ENCODE results near the gene GLIPR2.
A peak's percentile ranks its signal among the peaks of the same experiment; 100 is the strongest.
"Not testable (repeated sequence)": the region's sequence is repeated elsewhere in the genome, so short reads cannot be mapped to it uniquely, and the experiment has no call there.

The GLIPR2 gene

DNA sequence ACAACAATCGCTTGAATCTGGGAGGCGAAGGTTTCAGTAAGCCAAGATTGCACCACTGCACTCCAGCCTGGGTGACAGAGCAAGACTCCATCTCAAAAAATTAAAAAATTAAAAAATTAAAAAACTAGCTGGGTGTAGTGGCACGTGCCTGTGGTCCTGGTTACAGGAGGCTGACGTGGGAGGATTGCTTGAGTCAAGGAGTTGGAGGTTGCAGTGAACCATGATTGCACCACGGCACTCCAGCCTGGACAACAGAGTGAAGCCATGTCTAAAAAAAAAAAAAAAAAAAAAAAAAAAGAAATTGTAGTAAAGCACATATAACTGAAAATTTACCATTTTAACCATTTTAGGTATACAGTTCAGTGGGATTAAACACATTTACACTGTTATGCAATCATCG, 19.6 kb downstream of the GLIPR2 start:
- in situ Hi-C loops (cut with MboI; ENCODE audit: low sequenced_read_pairs): no loop called here
- H3K4me1 ChIP-seq: no peaks in the 10 kb centered on the region
- no peak for DNase-seq (ENCODE audit: low spot score in 2 of 2)
- no peaks in the 10 kb centered on the region for H3K36me3 ChIP-seq (replicated peaks)
- peaks cover 6% of the 10 kb centered on the region for H3K9me3 ChIP-seq
- H3K4me3 ChIP-seq: no peak overlapping the region
- H3K27me3 ChIP-seq (ENCODE audit: low read depth): no peaks in the 10 kb centered on the region

DNA sequence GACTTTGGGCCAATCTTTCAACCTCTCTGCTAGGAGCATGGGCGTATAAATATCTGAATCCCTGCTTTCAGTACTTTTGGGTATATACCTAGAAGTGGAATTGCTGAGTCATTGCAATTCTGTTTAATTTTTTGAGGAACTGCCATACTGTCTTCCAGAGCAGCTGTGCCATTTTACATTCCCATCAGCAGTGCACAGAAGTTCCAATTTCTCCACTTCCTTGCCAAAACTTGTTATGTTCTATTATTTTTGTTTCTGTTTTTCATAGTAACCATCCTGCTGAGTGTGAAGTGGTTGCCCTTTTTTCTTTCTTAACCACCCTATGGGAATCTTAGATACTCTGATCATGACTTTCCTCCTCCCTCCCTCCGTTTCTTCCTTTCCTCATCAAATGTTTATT, 21.6 kb downstream of the GLIPR2 start:
- H3K36me3 ChIP-seq (replicated peaks): no peaks in the 10 kb centered on the region
- in situ Hi-C loops (cut with MboI; ENCODE audit: low sequenced_read_pairs): no loop called here
- H3K4me3 ChIP-seq: no peak overlapping the region
- H3K27me3 ChIP-seq (ENCODE audit: low read depth): no peaks in the 10 kb centered on the region
- H3K4me1 ChIP-seq: no peaks in the 10 kb centered on the region
- peaks cover 6% of the 10 kb centered on the region for H3K9me3 ChIP-seq
- DNase-seq (ENCODE audit: low spot score in 2 of 2): no peak

DNA sequence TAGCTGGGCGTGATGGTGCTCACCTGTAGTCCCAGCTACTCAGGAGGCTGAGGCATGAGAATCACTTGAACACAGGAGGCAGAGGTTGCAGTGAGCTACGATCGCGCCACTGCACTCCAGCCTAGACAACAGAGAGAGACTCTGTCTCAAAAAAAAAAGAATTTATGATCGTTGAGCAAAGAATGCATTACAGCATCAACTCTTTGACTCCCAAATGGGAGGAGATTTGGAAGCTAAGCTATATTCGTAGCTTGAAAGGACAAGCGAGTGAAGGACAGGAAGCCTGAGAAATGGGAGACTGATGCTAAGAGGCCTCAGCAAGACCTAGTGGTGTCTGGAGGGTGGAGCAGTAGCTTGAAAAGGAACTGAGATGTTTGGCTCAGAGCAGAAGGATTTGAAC, 22.4 kb downstream of the GLIPR2 start:
- in situ Hi-C loops (cut with MboI; ENCODE audit: low sequenced_read_pairs): no loop called here
- DNase-seq (ENCODE audit: low spot score in 2 of 2): no peak
- Histone ChIP-seq H3K36me3 (replicated peaks) (no peaks in the 10 kb centered on the region), H3K4me1 (no peaks in the 10 kb centered on the region), H3K27me3 (ENCODE audit: low read depth) (no peaks in the 10 kb centered on the region), H3K9me3 (peaks cover 6% of the 10 kb centered on the region), H3K4me3 (no peak overlapping the region)

DNA sequence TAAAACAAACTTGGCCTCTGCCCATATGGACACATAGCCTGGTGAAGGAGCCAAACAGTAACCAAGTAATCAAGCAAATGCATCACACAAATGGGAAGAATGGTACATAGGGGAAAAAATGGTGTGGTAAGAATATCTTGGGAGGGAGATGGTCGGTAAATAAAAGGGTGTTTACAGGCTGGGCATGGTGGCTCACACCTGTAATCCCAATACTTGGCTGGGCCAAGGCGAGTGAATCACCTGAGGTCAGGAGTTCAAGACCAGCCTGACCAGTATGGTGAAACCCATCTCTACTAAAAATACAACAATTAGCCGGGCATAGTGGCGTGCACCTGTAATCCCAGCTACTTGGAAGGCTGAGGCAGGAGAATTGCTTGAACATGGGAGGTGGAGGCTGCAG, 23.0 kb downstream of the GLIPR2 start:
- H3K9me3 ChIP-seq; in situ Hi-C loops (cut with MboI; ENCODE audit: low sequenced_read_pairs); H3K36me3 ChIP-seq (replicated peaks); H3K4me3 ChIP-seq; DNase-seq (ENCODE audit: low spot score in 2 of 2); H3K4me1 ChIP-seq; H3K27me3 ChIP-seq (ENCODE audit: low read depth): not testable (repeated sequence)

DNA sequence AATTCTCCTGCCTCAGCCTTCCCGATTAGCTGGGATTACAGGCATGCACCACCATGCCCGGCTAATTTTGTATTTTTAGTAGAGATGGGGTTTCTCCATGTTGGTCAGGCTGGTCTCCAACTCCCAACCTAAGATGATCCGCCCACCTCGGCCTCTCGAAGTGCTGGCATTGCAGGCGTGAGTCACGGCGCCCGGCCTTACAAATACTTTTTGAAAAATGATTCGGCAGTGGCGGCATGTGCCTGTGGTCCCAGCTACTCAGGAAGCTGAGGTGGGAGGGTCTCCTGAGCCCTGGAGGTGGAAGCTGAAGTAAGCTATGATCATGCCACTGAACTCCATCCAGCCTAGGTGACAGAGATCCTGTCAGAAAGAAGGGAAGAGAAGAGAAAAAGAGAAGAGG, 23.6 kb downstream of the GLIPR2 start:
- in situ Hi-C loops (cut with MboI; ENCODE audit: low sequenced_read_pairs); H3K4me1 ChIP-seq: not testable (repeated sequence)

DNA sequence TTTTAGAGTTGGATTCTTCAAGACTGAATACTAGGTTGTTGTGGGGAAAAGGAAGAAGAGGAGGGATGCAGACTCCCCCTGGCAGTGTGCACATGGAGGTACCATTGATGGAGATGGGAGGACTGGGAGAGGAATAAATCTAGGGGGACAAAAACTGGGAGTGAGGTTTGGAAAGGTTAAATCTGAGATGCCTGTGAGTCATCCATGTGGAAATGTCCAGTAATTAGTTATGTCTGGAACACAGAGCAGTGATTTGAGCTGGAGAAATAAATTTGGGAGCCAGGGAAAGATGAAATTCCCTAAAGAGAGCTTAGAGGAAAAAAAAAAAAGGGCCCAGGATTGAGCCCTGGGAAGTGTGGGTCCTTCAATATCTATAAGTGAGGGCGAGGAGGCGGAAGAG, 24.7 kb downstream of the GLIPR2 start:
- in situ Hi-C loops (cut with MboI; ENCODE audit: low sequenced_read_pairs): no loop called here
- DNase-seq (ENCODE audit: low spot score in 2 of 2): no peak
- Histone ChIP-seq H3K4me1 (no peaks in the 10 kb centered on the region), H3K27me3 (ENCODE audit: low read depth) (no peaks in the 10 kb centered on the region), H3K9me3 (peaks cover 6% of the 10 kb centered on the region), H3K4me3 (no peak overlapping the region), H3K36me3 (replicated peaks) (no peaks in the 10 kb centered on the region)

More for the DNA sequence above, 23.6 kb downstream of the GLIPR2 start:
- not testable (repeated sequence) for H3K9me3 ChIP-seq; DNase-seq (ENCODE audit: low spot score in 2 of 2); H3K36me3 ChIP-seq (replicated peaks); H3K27me3 ChIP-seq (ENCODE audit: low read depth); H3K4me3 ChIP-seq

DNA sequence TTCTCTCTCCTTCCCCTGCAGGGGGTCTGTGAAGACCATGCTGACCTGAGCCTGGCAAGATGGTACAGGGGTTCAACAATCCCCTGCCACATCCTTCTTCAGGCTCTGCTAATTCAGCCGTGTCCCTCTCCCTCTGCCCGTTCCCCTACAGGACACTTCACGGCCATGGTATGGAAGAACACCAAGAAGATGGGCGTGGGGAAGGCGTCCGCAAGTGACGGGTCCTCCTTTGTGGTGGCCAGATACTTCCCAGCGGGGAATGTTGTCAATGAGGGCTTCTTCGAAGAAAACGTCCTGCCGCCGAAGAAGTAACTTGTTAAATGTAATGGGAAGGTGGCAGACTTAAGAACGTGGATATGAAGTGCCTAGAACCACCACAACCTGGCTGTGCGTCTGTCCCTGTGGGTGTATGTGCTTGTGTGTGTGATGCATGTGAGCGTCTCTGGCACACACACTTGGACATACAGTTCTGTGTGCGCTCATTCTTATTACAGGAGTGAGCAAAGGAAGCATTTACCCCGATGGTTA, 25.7 kb downstream of the GLIPR2 start:
- Histone ChIP-seq H3K36me3 (replicated peaks) (no peaks in the 10 kb centered on the region), H3K4me3 (no peak overlapping the region), H3K9me3 (no peaks in the 10 kb centered on the region), H3K4me1 (no peaks in the 10 kb centered on the region), H3K27me3 (ENCODE audit: low read depth) (no peaks in the 10 kb centered on the region)
- in situ Hi-C loops (cut with MboI; ENCODE audit: low sequenced_read_pairs): no loop called here
- DNase-seq (ENCODE audit: low spot score in 2 of 2): no peak

DNA sequence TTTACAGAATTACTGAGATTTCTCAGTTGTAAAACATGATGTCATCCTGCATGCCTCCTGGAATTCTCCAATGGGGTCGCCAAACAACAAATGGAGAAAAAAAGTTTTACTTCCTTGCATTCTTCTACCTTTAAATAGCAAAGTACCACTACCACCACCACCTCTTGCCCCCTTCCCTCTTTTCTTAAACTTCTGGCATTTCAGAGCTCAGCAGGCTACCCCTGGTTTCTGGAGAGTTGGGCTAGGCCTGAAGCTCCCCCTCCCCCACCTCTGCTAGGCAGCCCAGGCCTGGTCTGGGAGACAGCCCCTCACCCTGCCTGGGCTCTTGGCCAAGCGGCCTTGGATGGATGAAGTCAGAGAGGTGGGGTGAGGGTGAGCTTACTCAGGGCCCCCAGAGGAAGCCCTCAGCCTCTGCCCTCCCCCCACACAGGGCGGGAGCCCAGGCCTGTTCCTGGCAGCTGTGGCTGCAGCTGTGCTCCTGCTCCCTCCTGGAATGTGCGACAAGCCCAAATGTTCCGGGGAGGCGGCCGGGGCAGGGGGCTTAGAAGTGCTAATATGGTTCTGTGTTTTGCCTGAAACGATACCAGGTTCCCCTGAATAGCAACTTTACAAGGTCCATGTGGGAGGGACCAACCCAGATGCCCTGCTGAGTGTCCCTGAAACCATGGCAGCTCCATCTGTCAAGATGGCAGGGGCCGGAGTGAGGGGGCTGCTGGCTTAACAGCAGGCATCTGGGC, 26.7 kb downstream of the GLIPR2 start:
- no peak overlapping the region for H3K4me3 ChIP-seq
- peak in 1 of 2 experiments; percentile 43 for DNase-seq (ENCODE audit: low spot score in 2 of 2)
- H3K4me1 ChIP-seq: no peaks in the 10 kb centered on the region
- in situ Hi-C loops (cut with MboI; ENCODE audit: low sequenced_read_pairs): no loop called here
- no peaks in the 10 kb centered on the region for H3K9me3 ChIP-seq
- H3K36me3 ChIP-seq (replicated peaks): no peaks in the 10 kb centered on the region
- H3K27me3 ChIP-seq (ENCODE audit: low read depth): no peaks in the 10 kb centered on the region

DNA sequence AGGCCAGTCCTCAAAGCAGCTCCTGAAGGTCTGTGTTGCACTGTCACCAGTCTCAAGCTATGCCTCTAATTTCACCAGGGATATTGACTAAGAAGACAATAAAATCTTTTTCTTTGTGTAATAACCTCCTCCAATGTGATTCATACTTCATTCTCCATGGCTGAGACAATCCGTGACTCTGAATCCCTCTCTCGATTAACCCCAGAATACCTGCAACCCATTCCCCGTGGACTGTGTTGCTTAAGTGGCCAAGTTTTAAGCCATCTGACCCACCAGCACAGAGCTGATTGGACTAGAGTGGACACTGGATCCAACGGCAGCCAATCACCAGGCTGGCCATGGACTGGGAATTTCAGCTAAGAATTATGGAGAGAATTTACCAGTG, 27.2 kb downstream of the GLIPR2 start:
- no peaks in the 10 kb centered on the region for H3K9me3 ChIP-seq
- in situ Hi-C loops (cut with MboI; ENCODE audit: low sequenced_read_pairs): no loop called here
- no peaks in the 10 kb centered on the region for H3K4me1 ChIP-seq
- H3K36me3 ChIP-seq (replicated peaks): no peaks in the 10 kb centered on the region
- no peak overlapping the region for H3K4me3 ChIP-seq
- H3K27me3 ChIP-seq (ENCODE audit: low read depth): no peaks in the 10 kb centered on the region
- DNase-seq (ENCODE audit: low spot score in 2 of 2): no peak

DNA sequence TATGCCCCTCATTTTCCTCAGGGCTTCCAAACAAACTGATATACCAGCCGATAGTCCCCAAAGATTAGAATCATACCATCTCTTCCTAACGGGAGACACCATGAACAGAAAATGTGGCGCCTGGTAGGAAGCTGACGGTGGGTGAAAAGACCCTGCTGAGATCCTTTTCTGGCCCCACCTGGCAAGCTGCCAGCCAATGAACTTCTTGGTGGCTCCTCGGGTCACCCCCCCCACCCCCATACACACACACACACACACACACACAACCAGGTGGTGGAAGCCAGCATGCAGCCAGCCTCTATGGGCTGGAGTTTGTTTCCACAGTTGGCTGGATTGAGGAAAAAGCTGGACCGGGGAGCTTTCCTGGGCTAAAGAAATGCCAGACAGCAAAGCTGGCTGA, 27.8 kb downstream of the GLIPR2 start:
- Histone ChIP-seq H3K9me3 (no peaks in the 10 kb centered on the region), H3K36me3 (replicated peaks) (no peaks in the 10 kb centered on the region), H3K4me3 (no peak overlapping the region), H3K27me3 (ENCODE audit: low read depth) (no peaks in the 10 kb centered on the region), H3K4me1 (no peaks in the 10 kb centered on the region)
- DNase-seq (ENCODE audit: low spot score in 2 of 2): no peak
- in situ Hi-C loops (cut with MboI; ENCODE audit: low sequenced_read_pairs): no loop called here

DNA sequence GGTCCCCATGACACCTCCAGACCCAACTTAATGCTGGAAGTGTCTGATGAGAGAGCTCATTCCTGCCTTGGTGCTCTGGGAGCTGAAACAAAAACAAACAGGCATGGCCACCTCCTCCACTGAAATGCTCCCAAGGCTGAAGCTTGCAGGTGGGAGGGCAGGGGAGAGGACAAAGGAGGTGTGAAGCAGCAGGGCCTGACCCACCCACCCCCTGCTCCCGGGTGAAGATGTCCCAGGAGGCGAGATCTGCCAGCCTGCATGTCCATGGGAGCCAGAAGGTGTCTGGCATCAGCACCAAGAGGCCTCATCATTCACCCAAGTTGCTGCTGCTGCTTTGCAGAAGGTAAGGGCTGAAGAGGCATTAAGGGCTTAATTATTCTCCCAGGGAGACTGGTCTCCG, 28.5 kb downstream of the GLIPR2 start:
- peak in 1 of 2 experiments; percentile 12 for DNase-seq (ENCODE audit: low spot score in 2 of 2)
- Histone ChIP-seq H3K36me3 (replicated peaks) (no peaks in the 10 kb centered on the region), H3K4me3 (no peak overlapping the region), H3K4me1 (no peaks in the 10 kb centered on the region), H3K9me3 (no peaks in the 10 kb centered on the region), H3K27me3 (ENCODE audit: low read depth) (no peaks in the 10 kb centered on the region)
- in situ Hi-C loops (cut with MboI; ENCODE audit: low sequenced_read_pairs): loop anchor here (5.0 kb wide), 1 partner anchor 63 kb away; no protein-coding TSS in a partner anchor

DNA sequence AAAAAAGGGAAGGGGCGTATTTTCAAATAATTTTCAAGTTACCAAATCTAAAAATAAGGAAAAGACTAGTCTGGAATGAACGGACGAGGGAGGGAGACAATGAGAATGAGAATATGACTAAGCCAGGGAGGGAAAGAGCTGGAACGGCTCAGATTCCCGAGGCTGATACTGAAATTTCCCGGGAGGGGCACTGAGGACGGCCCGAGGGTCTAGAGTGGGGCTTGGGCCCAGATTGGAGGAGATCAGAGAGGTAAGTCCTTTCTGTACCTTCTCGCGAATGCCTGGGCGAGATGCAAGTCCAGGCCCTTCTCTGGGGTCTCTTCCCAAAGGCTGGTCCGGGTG, 29.3 kb downstream of the GLIPR2 start:
- no peaks in the 10 kb centered on the region for H3K9me3 ChIP-seq
- in situ Hi-C loops (cut with MboI; ENCODE audit: low sequenced_read_pairs): loop anchor here (5.0 kb wide), 1 partner anchor 63 kb away; no protein-coding TSS in a partner anchor
- no peak overlapping the region for H3K4me3 ChIP-seq

DNA sequence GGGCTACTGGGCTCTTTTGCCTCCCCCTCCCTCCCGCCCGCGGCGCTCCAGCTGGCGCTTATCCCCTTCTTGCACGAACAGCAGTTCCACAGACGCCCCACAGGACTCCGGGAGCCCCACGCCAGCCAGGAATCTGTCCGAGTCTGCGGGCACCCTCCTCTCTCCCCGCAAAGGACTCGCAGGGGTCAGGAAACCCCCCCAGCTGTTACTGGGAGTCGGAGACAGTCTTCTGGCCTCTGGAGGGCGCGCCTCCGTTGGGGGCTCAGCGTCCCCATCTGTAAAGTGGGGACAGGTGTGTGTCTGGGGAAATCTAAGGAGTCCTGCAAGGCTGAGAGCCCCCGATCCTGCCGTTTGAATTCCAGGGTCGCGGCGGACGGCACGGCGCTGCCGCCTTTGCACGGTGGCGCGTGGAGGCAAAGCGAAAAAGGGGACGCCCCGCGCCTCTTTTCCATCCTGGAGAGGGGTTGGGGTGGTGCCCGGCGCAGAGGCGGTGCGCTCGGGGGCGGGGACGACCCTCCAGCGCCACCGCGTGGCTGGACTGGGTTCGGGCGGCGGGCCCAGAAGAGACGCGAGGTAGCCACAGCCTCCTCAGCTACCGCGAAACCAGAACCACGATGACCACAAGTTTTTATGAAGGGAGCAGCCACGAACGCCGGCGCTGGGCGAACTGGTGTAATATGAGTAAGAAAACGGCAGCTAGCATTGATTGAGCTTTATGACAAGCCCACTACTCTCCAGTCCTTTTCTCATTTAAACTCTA, 29.8 kb downstream of the GLIPR2 start:
- Histone ChIP-seq H3K4me3 (peak overlapping the region; percentile 34), H3K9me3 (no peaks in the 10 kb centered on the region), H3K27me3 (ENCODE audit: low read depth) (no peaks in the 10 kb centered on the region), H3K4me1 (no peaks in the 10 kb centered on the region), H3K36me3 (replicated peaks) (no peaks in the 10 kb centered on the region)
- DNase-seq (ENCODE audit: low spot score in 2 of 2): peak; percentile 80 to 89
- in situ Hi-C loops (cut with MboI; ENCODE audit: low sequenced_read_pairs): loop anchor here (5.0 kb wide), 1 partner anchor 64 kb away; no protein-coding TSS in a partner anchor

More for the DNA sequence above, 29.3 kb downstream of the GLIPR2 start:
- Histone ChIP-seq H3K27me3 (ENCODE audit: low read depth) (no peaks in the 10 kb centered on the region), H3K4me1 (no peaks in the 10 kb centered on the region), H3K36me3 (replicated peaks) (no peaks in the 10 kb centered on the region)
- DNase-seq (ENCODE audit: low spot score in 2 of 2): no peak

DNA sequence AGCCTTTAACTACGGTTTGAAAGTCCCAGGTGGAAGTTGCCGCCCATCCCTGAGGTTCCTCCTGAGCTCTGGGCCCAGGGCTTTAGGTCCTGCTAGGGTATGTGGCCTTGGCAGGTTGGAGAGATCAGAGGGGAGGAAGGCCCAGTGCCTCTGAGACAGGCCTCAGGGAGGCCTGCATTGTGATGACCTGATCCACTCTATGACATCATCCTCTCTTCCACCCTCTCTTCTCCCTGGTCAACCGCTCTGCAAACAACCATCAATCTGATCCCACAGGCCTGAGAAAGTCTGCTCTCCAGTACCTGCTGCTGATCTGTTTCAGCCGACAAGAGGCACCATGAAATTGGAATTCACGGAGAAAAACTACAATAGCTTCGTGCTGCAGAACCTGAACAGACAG, 32.6 kb downstream of the GLIPR2 start, which contains the start of gene CCIN:
CCIN (plus strand) TSS at position 223 of the 400 bp plus-strand sequence; CDS start at position 338, 115 bp downstream.
- no peaks in the 10 kb centered on the region for H3K36me3 ChIP-seq (replicated peaks)
- no peak for DNase-seq (ENCODE audit: low spot score in 2 of 2)
- in situ Hi-C loops (cut with MboI; ENCODE audit: low sequenced_read_pairs): loop anchor here (5.0 kb wide), 1 partner anchor 67 kb away; no protein-coding TSS in a partner anchor

More for the DNA sequence above, 32.6 kb downstream of the GLIPR2 start, which contains the start of gene CCIN:
- H3K4me3 ChIP-seq: no peak within 1 kb of the TSS
- H3K4me1 ChIP-seq: no peaks in the 10 kb centered on the region
- H3K27me3 ChIP-seq (ENCODE audit: low read depth): no peaks in the 10 kb centered on the region
- H3K9me3 ChIP-seq: no peaks in the 10 kb centered on the region

Data from HAP-1 (cell line).